Measurements from ENCODE around the gene FLNB. TPM values are rescaled to one million over a fixed set of nuclear protein-coding genes. Genes with fewer than 3 reads are reported as not detected.

Gene FLNB
- total and polyA plus RNA-seq, 2 experiments from 2014 or later = 69.4 to 172 TPM

DNA sequence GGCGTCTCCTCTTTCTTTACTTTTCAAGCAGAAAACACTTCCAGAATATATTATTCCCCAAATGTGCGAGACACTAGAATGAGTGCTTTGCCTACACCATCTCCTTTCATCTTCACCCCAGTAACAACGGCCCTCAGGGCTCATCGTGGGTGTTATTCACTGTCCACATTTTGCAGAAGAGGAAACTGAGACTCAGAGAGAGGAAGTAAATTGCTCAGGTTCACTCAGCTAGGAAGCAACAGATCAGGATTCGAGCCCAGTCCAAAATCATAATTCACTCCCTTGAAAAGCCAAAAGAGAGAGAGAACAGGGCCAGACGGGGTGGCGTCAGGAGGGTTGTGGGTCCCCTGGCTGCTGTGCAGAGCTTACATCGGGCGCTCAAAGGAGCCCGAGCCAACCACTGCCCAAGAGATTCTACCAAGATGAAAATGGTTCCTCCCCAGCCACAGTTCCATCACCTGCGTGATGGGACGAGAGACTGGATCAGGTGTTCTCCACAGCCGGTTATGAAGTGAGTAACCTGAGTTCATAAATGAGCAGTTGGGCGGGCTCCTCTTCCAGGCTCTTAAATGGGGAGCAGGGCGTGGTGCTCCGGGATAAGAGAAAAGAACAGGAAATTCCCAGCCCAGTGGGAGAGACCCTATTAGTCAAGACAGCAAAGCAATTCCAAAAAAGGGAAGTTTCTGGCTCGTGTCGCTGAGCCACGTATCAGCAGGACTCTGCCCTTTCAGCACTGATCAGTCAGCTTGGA, 48.6 kb upstream of the FLNB start:
- Histone ChIP-seq H3K9me2 (replicated peaks; ENCODE audit: insufficient read depth) (no peaks in the 10 kb centered on the region), H3K27me3 (no peaks in the 10 kb centered on the region), H3K4me2 (no peak overlapping the region), H2AFZ (no peak overlapping the region), H3K4me1 (ENCODE audit: insufficient read depth) (peaks cover 17% of the 10 kb centered on the region), H3K27ac (peak overlapping the region; percentile 79), H3K79me2 (no peaks in the 10 kb centered on the region), H3K36me3 (replicated peaks; ENCODE audit: insufficient read depth, low read depth) (no peaks in the 10 kb centered on the region), H3K4me3 (no peak overlapping the region), H3K9me3 (ENCODE audit: low read depth) (no peaks in the 10 kb centered on the region), H4K20me1 (ENCODE audit: insufficient read depth, poor library complexity, severe bottlenecking) (no peaks in the 10 kb centered on the region)
- TF ChIP-seq EZH2 (IDR thresholded peaks at IDR 0.05; ENCODE audit: borderline replicate concordance) (no peak), EZH2phosphoT487 (IDR thresholded peaks at IDR 0.05; ENCODE audit: low read depth, severe bottlenecking, unreplicated experiment) (no peak), CTCF (IDR thresholded peaks at IDR 0.05; ENCODE audit: poor library complexity) (no peak)
- DNase-seq (ENCODE audit: low spot score) = peak; percentile 41
- WGBS (ENCODE audit: low lambda C conversion rate, missing lambda C conversion rate) = 77% methylated on average over 19 of the region's 19 CpGs

DNA sequence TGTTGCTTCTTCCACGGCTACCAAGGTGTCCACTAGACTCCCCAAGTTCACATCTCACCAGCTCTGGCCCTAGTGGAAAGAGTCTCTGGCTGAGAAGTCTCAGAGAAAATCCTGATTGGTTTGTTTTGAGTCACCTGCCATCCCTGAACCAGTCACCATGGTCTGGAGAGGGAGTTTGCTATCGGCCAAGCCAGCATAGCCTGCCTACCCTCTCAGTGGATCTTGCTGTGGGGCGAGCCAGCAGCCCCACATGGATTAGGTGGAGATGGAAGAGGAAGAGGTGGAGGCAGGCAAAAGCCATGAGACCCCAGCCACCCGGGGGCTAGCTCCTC, 48.1 kb upstream of the FLNB start:
- no peak overlapping the region for H3K4me3 ChIP-seq
- TF ChIP-seq EZH2 (IDR thresholded peaks at IDR 0.05; ENCODE audit: borderline replicate concordance) = no peak
- TF ChIP-seq EZH2phosphoT487 (IDR thresholded peaks at IDR 0.05; ENCODE audit: low read depth, severe bottlenecking, unreplicated experiment) = no peak
- TF ChIP-seq CTCF (IDR thresholded peaks at IDR 0.05; ENCODE audit: poor library complexity) = no peak
- 82% methylated on average over 4 of the region's 4 CpGs for WGBS (ENCODE audit: low lambda C conversion rate, missing lambda C conversion rate)
- no peaks in the 10 kb centered on the region for H4K20me1 ChIP-seq (ENCODE audit: insufficient read depth, poor library complexity, severe bottlenecking)
- H3K27ac ChIP-seq = peak overlapping the region; percentile 58
- H3K4me2 ChIP-seq = no peak overlapping the region
- H3K4me1 ChIP-seq (ENCODE audit: insufficient read depth) = peaks cover 17% of the 10 kb centered on the region
- no peaks in the 10 kb centered on the region for H3K27me3 ChIP-seq
- no peaks in the 10 kb centered on the region for H3K36me3 ChIP-seq (replicated peaks; ENCODE audit: insufficient read depth, low read depth)
- no peaks in the 10 kb centered on the region for H3K79me2 ChIP-seq
- H2AFZ ChIP-seq = no peak overlapping the region
- no peaks in the 10 kb centered on the region for H3K9me3 ChIP-seq (ENCODE audit: low read depth)
- no peak for DNase-seq (ENCODE audit: low spot score)
- no peaks in the 10 kb centered on the region for H3K9me2 ChIP-seq (replicated peaks; ENCODE audit: insufficient read depth)

DNA sequence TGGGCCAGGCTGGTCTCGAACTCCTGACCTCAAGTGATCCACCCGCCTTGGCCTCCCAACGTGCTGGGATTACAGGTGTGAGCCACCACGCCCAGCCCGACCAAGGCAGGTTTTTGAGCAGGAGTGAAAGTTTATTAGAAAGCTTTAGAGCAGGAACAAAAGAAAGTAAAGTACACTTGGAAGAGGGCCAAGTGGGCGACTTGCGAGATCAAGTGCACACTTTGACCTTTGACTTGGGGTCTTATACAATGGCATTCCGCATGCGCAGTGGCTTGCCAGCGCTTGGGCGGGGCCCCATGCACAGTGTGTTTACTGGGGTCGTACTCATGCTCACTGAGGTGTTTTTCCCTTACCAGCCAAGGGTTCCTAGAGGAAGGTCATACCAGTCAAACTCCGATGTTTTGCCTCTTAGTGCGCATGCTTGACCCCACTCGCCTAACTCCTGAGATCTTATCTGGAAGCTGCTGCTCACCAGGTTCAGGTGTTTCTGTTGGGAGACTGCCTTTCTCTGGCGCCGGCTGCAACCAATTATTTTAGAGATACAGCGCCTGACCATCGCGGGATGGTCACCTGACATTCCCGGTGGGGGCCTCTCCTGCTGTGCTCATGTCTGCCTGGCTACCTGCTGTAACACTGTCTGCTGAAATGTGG, 46.9 kb upstream of the FLNB start:
- Histone ChIP-seq H3K79me2 (no peaks in the 10 kb centered on the region), H3K4me3 (no peak overlapping the region), H3K9me2 (replicated peaks; ENCODE audit: insufficient read depth) (no peaks in the 10 kb centered on the region), H4K20me1 (ENCODE audit: insufficient read depth, poor library complexity, severe bottlenecking) (no peaks in the 10 kb centered on the region), H3K27me3 (no peaks in the 10 kb centered on the region), H2AFZ (no peak overlapping the region), H3K27ac (no peak overlapping the region), H3K36me3 (replicated peaks; ENCODE audit: insufficient read depth, low read depth) (no peaks in the 10 kb centered on the region), H3K4me1 (ENCODE audit: insufficient read depth) (peaks cover 17% of the 10 kb centered on the region), H3K4me2 (no peak overlapping the region), H3K9me3 (ENCODE audit: low read depth) (no peaks in the 10 kb centered on the region)
- TF ChIP-seq EZH2phosphoT487 (IDR thresholded peaks at IDR 0.05; ENCODE audit: low read depth, severe bottlenecking, unreplicated experiment) (no peak), CTCF (IDR thresholded peaks at IDR 0.05; ENCODE audit: poor library complexity) (no peak), EZH2 (IDR thresholded peaks at IDR 0.05; ENCODE audit: borderline replicate concordance) (no peak)
- WGBS (ENCODE audit: low lambda C conversion rate, missing lambda C conversion rate) = 85% methylated on average over 21 of the region's 21 CpGs
- no peak for DNase-seq (ENCODE audit: low spot score)

Measured in hepatocyte (in vitro differentiated cells).